Keratinocyte (primary cell): ENCODE results near the gene GDF9.

Source experiments
- EZH2 ChIP-seq: IDR thresholded peaks from one replicate; pipeline ENCODE4 v1.6.1; 2012; ENCODE audit warnings: inconsistent platforms, mild to moderate bottlenecking, low read length, moderate library complexity
- TF ChIP-seq, protein P1 (sequence below), 3 experiments: IDR thresholded peaks in 1 of 3; conservative IDR thresholded peaks in 1 of 3; optimal IDR thresholded peaks in 1 of 3; 2 replicates in 2 of 3; 3 replicates in 1 of 3; pipeline versions ENCODE3 to v1.5.1; 2011; ENCODE audit warnings: low read length in 3 of 3, mild to moderate bottlenecking in 3 of 3, moderate library complexity in 2 of 3, control low read depth in 1 of 3, inconsistent platforms in 1 of 3; ENCODE audit not compliant: insufficient read depth in 2 of 3; ENCODE audit errors: extremely low read depth in 1 of 3

GRCh38 chr5:132884548-132884947, 18.3 kb upstream of the GDF9 start:
- TF ChIP-seq, protein P1, sequence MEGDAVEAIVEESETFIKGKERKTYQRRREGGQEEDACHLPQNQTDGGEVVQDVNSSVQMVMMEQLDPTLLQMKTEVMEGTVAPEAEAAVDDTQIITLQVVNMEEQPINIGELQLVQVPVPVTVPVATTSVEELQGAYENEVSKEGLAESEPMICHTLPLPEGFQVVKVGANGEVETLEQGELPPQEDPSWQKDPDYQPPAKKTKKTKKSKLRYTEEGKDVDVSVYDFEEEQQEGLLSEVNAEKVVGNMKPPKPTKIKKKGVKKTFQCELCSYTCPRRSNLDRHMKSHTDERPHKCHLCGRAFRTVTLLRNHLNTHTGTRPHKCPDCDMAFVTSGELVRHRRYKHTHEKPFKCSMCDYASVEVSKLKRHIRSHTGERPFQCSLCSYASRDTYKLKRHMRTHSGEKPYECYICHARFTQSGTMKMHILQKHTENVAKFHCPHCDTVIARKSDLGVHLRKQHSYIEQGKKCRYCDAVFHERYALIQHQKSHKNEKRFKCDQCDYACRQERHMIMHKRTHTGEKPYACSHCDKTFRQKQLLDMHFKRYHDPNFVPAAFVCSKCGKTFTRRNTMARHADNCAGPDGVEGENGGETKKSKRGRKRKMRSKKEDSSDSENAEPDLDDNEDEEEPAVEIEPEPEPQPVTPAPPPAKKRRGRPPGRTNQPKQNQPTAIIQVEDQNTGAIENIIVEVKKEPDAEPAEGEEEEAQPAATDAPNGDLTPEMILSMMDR (optimal IDR thresholded peaks at IDR 0.05 in 1 of 3, IDR thresholded peaks at IDR 0.05 in 1 of 3, conservative IDR thresholded peaks at IDR 0.05 in 1 of 3; ENCODE audit: extremely low read depth in 1 of 3, insufficient read depth in 2 of 3, low read length in 3 of 3) = no peak
- no peak for TF ChIP-seq EZH2
